GM19372 (cell line): ENCODE measurements around the gene MAP3K13.
"Not testable (repeated sequence)": the region's sequence is repeated elsewhere in the genome, so short reads cannot be mapped to it uniquely, and the experiment has no call there.

Experiments
- ATAC-seq: cut with Tn5 transposase; IDR thresholded peaks from one replicate; pipeline ENCODE4 v1.9.1; 2021; ENCODE audit warnings: mild to moderate bottlenecking, low read depth, moderate library complexity; ENCODE audit not compliant: unreplicated experiment

The MAP3K13 gene

DNA sequence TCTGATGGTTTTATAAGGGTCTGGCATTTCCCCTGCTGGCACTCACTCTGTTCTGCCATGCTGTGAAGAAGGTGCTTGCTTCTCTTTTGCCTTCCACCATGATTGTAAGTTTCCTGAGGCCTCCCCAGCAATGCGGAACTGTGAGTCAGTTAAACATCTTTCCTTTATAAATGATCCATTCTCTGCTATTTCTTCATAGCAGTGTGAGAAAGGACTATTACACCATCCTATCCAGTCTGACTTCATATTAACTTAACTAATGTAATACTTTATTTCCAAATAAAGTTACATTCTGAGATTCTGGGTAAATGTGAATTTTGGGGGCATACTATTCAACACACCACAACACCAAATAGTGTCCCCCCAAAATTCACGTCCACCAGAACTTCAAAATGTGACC, 22.2 kb upstream of the MAP3K13 start:
- no peak for ATAC-seq

DNA sequence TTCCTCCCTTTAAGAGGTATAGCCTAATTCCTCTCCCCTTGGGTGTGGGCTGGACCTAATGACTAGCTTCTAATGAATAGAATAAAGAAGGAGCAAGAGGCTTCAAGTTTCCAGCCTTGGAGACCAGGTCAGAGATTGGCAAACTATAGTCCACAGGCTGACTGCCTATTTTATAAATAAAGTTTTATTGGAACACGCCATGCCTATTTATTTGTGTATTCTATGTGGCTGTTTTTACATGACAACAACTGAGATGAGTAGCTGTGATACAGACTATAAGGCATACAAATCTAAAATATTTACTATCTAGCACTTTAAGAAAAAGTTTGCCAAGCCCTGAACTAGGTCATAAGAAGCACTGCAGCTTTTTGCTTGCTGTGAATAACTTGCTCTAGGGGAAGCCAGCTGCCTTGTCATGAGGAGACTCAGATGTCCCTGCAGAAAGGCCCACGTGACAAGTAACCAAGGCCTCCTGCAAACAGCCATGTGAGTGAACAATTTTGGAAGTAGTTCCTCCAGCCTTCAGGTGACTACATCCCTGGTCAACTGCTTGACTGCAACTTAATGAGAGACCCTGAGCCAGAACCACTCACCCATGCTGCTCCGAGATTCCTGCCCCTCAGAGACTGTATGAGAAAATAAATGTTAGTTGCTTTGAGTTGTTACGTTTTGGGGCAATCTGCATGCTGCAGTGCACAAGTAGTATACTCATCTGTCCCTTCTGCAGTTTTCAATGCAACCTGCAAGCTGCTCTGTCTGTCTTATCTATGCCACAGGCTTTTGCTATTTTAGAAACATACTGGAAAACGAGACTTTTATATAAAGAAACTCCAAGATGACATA, 21.1 kb upstream of the MAP3K13 start:
- no peak for ATAC-seq

DNA sequence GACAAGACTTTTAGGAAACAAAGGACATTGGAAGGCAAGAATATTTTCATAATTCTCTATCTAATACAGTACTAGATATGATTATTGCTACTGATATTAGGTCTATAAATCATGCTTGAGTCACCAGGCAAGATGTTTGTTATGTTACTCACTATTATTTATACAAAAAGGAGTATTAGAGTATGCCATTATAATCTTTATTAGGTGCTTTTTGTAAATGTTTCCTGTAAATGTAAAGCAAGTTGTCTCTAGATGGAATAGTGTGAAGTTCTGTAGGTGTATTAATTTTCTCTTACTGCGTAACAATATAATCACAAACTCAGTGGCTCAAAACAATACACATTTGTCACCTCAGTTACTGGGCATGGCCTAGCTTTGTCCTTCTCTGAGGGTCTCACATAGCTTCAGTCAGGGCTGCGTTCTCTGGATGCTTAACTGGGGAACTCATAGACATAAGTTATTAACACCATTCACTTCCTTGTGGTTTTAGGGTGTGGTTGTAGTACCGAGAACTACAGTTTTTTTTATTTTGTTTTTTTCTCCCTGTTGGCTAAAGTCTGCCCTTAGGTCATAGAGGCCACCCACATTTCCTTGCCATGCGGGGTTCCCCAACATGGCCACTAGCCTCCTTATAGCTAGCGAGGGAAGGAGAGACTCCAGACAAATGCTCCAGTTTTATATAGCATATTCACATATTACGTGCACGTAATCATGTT, 20.3 kb upstream of the MAP3K13 start:
- ATAC-seq, result peak; percentile 57

DNA sequence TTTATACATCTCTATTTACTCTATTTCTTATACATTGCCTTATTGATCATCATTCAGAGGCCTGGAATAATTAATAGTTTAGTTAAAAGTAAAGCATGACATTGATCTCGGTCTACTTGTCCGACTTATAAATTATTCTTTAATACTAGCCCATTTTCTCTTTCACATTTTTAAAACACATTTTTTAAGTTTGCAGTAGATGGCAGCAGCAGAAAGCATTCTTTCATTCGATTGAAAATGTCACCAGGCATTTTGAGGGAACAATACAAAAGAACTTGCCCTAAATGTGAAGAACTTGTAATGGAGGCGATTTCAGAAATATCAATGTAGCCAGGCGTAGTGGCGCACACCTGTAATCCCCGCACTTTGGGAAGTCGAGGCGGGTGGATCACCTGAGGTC, 15.5 kb upstream of the MAP3K13 start:
- ATAC-seq, result no peak

DNA sequence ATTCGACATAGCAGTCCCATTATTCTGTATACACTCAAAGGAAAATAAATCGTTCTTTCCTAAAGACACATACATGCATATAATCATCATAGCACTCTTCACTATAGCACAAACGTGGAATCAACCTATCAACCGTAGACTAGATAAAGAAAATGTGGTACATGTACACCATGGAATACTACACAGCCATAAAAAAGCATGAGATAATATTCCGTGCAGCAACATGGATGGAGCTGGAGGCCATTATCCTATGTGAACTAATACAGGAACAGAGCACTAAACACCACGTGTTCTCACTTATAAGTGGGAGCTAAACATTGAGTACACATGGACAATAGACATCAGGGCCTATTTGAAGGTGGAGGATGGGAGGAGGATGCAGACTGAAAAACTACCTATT, 12.1 kb upstream of the MAP3K13 start:
- no peak for ATAC-seq

DNA sequence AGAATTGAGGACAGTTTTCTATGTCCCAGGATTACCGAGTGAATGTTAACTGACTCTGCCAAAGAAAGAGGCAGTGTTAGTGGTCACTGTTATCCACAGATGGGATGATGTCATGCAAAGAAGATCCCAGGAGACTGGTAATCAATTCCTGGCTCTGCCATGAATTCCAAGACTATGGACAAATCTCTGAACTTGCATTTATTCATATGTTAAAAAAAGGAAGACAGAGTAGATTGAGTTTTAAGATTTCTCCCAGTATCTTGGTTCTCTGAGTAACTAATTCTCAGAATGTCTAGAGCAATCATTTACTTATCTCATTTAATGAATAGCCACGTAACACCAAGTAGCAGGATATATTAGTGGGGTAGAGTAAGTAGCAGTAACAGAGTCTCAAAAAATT, 11.5 kb upstream of the MAP3K13 start:
- no peak for ATAC-seq

DNA sequence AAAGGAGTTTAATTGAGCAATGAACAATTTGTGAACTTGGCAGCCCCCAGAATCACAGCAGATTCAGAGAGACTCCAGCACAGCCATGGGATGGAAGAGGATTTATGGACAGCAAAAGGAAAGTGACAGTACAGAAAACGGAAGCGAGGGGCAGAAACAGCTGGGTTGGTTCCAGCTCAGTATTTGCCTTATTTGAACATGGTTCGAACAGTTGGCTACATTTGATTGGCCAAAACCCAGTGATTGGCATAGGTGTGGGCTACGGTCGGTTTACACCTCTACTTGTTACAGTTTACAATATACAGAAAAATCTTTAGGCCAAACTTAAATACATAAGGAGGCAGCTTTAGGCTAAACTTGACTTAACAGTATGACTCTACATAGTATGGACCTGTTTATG, 9.7 kb upstream of the MAP3K13 start:
- ATAC-seq, result no peak

DNA sequence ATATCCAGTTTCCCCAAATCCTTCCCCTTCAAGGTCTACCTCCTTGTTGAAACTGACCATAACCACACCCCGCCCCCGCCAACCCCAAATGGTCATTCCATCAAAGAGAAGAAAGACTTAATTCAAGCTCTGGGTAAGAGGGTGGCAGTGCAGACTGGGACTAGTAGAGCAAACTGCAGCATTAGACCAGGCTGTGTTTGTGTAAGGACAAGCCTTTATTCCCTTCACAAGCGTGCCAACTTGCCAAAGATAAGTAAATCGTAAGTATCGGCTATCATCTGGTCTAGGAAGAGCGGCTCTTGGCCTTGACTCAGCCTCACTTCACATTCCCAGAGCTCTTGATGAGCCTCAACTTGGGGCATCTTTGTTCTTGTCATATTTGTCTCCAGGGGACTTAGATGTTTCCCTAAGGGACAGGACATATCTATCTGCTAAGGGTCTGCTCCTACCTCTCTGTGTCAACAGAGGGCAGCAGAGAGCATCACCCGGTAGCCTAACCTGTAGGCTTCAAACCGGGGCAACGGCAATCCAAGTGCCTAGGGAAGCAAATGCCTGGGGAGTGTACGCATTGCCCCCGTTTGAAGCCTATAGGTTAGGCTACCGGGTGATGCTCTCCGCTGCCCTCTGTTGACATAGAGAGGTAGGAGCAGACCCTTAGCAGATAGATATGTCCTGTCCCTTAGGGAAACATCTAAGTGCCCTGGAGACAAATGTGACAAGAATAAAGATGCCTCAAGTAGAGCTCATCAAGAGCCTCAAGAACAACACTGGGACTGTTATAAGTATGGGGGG, 8.9 kb upstream of the MAP3K13 start:
- peak; percentile 100 for ATAC-seq

DNA sequence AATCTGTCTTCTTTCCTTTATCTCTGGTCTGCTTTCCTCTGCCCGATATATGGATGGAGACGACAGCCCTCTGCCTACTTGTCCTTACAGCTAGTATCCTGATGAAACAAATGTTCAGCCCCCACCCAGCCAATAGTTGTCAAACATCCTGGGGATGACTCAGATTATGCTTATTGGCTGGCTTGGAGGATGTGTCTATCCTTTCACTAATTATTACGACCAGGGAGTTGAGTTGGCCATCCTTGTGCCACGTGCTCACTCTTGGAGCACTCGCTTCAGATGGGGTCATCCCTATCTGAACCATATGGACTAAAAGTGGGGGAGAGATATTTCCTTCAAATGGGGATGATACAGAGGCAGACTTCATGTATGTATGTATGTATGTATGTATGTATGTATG, 6.4 kb upstream of the MAP3K13 start:
- ATAC-seq, result no peak

DNA sequence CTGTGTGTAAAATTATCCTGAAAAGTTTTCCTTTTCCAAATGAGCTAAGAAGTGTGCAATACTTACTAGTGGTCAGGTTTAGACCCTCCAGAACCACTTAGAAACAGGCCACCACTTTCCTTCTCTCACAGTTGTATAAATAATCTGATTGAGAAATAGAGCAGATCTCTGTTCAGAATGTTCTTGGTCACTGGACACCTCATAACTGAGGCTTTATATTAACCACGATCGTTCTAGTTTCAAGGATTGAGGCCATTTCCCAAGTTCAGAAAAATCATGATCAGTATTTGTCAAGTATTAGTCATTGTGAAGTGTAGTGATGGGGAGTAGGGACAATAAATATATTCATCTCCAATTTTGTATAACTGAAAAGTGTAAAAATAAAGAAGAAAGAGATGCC, 1.0 kb upstream of the MAP3K13 start:
- no peak for ATAC-seq

DNA sequence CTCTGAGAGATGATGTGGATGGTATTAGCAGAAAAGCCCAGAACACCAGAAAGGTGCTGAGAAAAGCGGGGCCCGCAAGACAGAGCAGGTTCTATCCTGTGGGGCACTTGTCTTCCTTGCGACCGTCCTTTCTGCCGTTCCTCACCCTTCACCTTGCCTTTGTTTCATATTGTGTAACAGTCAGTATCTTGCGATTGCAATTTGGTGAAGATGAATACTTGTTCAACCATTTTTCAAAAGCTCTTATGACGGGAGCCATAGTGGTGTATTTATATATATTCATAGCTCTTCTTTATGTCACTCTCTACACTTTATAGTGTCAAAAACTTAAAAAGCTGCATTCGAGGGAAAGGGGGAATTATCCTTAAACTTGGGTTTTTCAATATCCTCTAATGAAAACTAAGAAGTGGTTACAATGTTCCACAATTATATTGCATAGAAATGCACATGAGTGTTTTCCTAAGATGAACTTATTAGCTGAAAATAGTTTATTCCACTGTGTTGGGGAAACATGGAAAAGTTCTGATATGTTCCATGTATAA, 797 bp downstream of the MAP3K13 start:
- ATAC-seq, result peak; percentile 28

DNA sequence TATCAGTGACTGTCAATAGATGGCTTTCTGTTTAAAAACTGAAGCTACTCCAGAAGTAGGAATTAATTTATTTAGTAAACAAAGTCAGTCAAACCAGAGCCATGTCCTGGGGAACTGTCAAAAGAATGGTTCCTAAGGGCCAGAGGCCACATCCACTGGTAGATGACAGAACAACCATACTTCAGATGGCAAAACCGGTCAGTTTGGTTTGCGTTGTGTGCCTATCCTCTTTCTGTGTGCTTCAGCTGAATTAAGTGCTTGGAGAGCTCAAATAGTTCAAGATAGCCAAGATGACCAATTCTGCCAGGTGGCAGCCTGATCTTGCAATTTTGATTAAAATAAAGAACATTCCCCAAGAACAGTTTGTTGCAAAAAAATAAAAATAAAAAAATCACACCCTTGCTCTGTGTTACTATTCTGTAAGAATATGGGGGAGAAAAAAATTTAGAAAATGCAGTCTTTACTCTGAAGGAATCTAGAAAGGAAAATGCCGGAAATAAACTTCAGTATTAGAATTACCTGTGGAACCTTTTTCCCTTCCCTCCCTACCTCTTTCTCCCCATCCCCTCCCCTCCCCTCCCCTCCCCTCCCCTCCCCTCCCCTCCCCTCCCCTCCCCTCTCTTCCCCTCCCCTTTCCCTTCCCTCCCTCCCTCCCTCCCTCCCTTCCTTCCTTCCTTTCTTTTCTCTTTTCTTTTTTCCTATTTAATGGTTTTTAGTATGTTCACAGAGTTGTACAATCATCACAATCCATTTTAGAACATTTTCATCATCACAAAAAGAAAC, 2.5 kb downstream of the MAP3K13 start:
- no peak for ATAC-seq

DNA sequence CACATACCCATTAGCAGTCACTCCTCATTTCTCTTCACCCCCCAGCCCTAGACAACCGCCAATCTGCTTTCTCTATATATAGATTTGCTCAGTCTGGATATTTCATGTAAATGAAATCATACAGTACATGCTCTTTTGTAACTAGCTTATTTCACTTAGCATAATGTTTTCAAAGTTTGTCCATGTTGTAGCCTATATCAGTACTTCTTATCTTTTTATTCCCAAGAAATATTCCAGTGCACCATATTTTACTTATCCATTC, 3.1 kb downstream of the MAP3K13 start:
- no peak for ATAC-seq

DNA sequence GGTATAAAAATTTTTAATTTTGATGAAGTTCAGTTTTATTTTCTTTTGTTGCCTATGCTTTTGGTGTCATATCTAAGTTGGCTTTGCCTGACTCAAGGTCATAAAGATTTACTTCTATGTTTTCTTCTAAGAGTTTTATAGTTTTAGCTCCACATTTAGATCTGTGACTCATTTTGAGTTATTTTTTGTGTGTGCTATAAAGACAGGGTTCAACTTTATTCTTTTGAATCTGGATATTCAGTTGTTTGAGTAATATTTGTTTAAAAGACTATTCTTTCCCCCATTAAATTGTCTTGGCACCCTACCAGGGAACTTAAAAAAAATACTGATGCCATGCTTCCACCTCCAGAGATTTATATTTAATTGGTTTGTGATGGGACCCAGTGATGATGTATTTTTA, 4.0 kb downstream of the MAP3K13 start:
- ATAC-seq, result no peak

DNA sequence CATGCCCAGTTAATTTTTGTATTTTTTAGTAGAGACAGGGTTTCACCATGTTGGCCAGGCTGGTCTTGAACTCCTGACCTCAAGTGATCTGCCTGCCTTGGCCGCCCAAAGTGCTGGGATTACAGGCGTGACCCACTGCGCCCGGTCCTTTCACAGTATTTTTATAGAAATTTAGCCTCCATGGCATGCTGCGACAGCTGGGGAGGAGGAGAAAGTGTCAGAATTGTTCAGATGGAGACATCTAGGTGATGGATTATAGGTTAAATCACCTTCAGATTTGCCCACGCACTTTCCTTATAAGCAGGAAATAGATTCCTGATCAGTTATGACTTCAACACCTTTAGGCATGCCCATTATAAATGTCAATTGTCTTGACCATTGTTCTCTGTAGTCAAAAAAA, 7.4 kb downstream of the MAP3K13 start:
- not testable (repeated sequence) for ATAC-seq

DNA sequence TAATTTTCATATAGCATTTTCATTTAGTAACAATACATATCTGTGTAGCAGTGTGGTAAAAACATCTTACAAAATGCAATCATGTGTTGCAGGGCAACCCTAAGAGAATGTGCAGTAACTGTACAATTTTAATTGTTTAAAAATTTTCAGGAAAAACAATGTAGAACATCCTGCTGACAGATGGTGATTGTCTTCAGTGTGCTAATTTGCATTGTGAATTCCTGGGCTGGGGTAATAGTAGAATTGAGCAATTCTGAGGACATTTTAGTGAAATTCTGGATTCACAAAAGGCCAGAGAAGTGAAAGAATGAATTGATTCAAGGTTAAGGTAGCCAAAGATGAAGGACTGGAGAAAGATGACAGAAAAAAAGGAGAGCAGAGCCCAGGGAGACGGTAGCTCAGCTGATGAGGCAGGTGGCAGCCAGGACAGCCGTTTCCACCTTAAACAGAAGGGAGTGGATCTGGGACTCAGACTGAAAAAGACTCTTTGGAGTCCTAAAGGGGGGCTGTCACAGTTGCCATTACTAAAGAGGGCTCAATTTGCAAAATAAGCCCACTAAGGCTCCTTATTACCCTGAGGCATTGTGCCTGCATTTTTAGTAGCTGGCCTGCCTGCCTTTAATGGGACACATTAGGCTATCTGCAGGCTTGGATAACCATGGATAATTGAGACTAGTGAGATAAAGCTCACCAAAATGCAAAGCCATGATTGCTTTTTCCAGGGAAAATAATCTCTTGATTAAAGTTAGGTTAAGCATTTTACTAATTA, 8.6 kb downstream of the MAP3K13 start:
- ATAC-seq, result no peak

DNA sequence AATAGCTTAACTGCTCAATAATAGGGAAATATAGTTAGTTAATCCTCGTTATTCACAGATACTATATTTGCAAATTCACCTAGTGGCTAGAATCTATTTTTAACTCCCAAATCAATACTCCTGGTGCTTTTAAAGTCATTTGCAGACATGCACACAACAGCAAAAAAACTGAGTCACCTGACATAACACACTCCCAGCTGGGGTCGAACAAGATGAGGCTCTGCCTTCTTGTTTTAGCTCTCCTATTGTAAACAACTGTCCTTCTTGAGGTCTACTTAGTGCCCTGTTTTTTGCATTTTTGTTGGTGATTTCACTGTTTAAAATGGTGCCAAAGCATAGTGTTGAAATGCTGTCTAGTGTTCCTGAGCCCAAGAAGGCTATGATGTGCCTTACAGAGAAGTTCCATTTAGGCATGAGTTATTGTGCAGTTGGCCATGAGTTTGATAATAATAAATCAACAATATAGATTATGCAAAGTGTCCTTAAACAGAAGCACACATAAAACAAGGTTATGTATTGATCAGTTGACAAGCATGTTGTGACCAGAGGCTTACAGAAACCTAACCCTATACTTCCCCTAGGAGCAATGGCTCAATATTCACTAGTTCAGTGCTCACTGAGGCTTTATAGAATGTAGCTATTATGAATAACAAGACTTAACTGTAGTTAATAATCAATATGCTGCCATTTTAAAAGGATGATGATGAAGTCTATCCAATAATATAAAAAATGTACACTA, 18.6 kb downstream of the MAP3K13 start:
- no peak for ATAC-seq

DNA sequence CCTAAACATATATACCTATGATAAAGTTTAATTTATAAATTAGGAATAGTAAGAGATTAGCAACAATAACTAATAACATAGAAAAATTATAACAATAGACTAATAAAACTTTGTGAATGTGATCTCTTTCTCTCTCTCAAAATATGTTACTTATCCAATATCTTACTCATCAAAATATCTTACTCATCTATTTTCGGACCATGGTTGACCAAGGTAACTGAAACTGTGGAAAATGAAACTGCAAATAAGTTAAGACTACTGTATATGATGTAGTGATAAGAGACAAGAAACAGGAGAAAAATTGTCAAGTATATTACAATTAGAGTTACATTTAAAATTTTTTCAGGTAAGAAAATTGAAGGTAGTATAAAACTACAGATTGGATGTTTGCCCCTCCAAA, 19.2 kb downstream of the MAP3K13 start:
- no peak for ATAC-seq

DNA sequence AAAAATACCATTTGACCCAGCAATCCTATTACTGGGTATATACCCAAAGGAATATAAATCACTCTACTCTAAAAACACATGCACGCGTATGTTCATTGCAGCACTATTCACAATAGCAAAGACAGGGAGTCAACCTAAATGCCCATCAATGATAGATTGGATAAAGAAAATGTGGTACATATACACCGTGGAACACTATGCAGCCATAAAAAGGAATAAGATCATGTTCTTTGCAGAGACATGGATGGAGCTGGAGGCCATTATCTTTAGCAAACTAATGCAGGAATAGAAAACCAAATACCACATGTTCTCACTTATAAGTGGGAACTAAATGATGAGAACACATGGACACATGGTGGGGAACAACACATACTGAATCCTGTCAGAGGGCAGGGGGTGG, 23.6 kb downstream of the MAP3K13 start:
- ATAC-seq, result not testable (repeated sequence)
